SHP77 treated with DMSO at 0.1 percent for 48 hours (cell line): Measurements from ENCODE around the gene IGFBP5.

Source experiments
- DNase-seq: peaks from one replicate; lab custom pipeline; 2025; lab: John Stamatoyannopoulos, UW

IGFBP5 gene

DNA sequence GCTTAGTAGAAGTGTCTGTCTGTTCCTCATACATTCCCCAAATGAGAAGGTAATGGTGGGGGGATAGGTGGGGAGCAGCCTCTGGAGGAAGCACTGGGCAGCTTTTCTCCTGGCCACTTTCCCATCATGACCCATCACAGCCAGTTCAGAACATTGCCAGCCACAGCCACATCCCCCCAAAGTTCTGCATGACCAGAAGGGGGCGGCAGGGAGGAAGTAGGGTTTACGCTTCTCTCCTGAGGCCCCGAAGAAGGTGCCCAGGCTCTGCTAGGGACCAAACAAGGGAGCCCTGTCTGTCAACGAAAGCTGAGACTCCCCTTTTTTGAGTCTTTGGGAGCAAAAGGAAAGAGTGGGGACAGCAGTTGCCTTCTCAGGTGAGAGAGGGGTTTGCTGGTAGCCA, 7.7 kb downstream of the IGFBP5 start:
- no peak for DNase-seq

DNA sequence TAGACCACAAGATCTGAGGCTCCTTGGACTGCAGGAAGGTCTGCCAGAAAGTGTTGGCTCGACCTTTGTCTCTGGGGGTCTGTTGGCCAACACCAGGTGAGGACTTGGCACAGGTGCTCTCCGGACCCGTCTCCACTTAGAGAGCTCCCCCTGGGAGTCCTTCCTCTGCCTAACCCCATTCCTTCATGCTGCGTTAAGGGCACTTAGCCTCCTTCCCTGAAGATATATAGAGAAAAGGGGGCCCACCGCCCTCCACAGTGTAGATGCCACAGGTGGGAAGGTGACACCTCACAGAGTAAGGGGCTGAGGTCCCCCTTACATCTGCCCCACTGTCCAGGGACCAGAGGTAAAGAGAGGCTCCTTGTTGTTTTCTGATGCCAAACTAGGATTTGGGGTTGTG, 8.2 kb downstream of the IGFBP5 start:
- DNase-seq = no peak

- DNase-seq = no peak
Measured at GRCh38 chr2:216685327-216685875, 9.9 kb downstream of the IGFBP5 start.

DNA sequence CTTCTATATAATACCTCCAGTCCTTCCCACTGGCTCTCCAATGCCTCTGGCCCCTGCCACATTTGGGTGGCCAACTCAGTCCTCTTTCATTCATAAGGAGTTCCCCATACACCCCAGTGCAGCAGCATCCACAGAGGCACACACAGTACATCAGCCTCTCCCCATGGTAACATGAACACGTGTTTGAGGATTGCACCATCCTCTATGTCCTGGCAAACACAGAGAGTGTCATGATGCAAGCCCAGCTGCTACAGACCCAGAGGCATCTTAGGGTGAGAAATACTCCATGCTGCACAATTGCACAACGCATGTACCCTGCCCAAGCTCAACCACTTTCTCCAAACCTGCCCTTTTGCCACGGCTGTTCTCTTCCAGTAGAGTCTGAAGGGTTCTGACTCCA, 11.5 kb downstream of the IGFBP5 start:
- no peak for DNase-seq

DNA sequence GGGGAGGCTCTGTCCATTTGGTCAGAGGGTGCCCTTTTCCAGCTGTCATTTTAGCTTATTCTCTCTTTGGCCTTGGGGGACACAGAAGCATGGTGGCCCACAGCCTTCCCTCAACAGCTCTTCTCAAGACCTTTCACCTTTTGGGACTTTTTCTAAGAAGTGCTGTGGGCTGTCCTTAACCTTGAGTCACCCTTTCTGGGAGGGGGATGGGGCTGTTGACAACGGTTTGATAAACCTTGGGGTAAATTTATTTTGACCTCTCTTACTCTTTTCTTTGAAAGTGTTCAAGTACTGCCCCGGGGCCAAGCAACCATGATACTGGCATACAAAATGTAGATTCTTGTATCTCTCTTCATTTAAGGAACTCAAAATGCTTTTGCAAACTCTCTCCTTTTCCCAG, 13.7 kb downstream of the IGFBP5 start:
- no peak for DNase-seq

- no peak for DNase-seq
Measured at GRCh38 chr2:216680951-216681629, 14.3 kb downstream of the IGFBP5 start.

- no peak for DNase-seq
Measured at GRCh38 chr2:216679658-216680024, 15.7 kb downstream of the IGFBP5 start.

DNA sequence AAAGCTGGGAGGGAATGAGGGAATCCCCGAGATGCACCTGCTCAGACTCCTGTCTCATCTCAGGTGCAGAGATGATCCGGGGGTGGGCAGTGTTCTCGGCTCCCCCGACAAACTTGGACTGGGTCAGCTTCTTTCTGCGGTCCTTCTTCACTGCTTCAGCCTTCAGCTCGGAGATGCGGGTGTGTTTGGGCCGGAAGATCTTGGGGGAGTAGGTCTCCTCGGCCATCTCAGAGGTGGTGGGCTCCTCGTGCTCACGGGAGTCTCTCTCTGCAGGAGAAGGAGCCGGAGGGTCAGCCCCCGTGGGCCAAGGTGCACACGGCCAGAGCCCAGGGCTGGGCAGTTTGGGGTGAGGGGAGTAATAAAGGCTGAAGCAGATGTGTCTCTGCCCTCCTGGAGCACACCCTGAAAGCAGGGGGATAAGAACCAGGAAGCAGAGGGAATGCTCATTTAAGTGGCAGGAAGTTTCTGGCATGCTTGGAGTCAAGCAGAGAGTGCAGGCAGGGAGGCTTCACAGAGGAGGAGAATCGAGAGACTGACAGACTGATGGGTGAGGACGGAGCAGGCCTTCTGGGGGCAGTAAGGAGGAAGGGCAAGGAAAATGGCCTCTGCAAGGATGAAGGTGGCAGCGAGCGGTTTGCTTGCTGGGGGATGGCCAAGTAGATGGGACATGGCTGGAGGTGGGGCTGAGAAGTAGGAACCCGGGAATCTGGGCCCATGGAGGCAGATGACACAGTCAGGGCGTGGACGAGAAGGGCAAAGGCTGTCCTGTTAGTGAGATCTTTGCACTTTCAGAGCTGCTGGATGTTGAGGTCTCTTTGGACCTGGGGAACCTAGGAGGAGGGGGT, 16.3 kb downstream of the IGFBP5 start:
- DNase-seq = no peak

DNA sequence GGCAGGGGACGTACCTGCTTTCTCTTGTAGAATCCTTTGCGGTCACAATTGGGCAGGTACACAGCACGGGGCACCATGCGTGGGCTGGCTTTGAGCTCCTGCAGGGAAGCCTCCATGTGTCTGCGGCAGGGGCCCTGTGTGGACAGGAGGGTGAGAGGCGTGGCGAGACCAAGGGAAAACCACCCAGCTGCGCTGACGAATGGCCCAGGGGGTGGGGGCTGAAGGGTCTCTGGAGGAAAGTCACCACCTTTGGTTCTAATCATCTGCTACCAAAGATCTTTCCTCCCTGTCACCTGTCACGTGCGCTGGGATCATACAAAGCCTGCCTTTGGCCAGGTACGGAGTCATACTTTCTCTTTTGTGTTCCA, 17.3 kb downstream of the IGFBP5 start:
- no peak for DNase-seq

GRCh38 chr2:216677439-216678097, 17.8 kb downstream of the IGFBP5 start:
- no peak for DNase-seq

GRCh38 chr2:216676630-216677029, 18.7 kb downstream of the IGFBP5 start:
- no peak for DNase-seq

DNA sequence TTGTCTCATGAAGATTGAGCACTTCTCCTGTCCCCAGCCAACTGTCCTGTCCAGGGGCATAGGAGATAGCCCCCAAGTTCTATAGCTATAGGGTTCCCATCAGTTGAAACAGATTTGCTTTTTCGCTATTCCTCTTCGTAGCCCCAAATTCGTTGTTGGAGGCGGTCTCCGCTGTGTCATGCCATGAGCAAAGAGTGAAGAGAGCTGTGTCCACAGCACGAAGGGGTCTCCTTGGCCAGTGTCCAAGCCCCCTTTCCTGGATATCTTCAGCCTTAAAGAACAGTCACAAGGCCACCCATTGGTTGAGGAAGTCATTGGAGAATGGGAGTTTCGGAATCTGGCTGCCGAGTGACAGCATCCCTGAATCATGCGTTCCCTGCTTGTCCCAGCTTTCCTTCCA, 21.0 kb downstream of the IGFBP5 start:
- DNase-seq = no peak

DNA sequence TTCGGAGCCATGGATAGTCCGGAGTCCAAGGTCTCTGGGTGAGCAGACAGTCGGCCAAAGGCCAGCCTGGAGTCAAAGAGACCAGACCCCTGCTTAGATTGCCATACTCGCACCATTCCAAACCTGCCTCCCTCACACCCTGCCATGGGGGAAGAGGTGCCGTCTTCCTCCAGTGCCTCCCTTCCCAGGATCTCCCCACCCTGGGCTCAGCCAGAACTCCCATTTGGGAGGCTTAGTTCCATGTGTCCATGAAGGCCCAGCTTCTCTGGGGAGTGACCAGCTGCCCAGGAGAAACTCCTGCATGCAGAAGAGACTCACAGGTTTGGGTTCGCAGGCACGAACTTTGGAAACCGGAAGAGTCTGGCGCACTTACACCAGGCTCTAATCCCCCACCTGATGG, 21.7 kb downstream of the IGFBP5 start:
- no peak for DNase-seq

DNA sequence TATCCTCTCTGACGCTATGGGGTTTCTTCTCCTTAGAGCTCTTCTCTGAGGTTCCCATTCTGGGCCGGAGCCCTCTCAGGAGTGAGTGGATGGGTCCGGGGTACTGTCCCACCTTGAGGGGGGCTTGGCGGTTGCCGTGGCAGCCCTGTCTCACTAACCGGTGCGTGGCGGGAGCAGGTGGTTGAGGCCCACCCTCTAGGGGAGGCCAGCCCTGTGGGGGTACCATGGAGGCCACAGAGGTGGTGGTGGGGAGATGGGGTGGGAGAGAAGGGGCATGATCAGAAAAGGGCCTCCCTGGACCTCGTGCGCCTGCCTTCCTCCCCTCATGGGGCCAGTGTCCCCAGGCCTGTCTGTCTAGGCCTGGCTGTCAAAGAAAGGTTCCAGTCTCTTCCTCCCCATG, 22.3 kb downstream of the IGFBP5 start:
- no peak for DNase-seq

DNA sequence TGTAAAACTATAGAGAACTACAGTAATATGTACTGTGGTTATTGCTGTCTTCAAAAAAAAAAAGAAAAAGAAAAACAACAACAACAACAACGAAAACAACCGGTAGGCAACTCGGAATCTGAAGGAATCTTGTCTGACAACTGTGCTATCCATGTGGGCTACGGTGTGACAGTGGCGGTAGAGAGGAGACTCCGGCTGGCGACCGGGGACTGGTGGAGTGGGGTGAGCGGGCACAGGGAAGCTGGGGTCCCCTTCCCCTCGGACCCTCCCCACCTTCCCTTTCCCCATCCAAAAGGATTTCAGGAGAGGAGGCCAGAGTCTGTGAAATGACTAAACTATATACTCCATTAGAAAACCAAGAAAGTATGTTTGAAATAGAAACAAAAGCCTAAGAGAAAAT, 22.9 kb downstream of the IGFBP5 start:
- DNase-seq = no peak

DNA sequence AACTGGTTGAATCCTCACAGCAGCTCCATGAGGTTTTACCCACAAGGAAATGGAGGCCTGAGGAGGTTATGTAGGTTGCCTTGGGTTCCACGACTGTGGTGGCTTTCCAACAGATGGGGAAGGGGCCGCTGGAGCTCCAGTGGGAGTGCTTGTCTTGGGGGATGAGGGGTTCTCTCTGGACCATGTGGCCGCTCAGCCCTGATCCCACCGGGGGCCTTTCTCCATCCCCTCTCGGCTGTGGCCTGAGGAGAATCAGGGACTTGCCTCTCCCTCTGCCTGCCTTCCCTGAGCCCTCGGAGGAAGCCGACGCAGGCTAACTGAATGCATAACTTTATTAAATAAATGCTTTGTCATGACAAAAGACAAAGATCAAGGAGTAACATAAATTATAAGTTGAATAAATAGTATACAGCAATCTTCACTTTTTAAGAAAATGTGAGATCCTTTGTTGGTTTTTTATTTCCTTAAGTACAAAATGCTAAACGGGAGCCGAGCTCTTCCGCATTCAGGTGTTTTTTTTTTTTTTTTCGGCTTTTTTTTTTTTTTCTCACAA, 23.5 kb downstream of the IGFBP5 start:
- DNase-seq = no peak

DNA sequence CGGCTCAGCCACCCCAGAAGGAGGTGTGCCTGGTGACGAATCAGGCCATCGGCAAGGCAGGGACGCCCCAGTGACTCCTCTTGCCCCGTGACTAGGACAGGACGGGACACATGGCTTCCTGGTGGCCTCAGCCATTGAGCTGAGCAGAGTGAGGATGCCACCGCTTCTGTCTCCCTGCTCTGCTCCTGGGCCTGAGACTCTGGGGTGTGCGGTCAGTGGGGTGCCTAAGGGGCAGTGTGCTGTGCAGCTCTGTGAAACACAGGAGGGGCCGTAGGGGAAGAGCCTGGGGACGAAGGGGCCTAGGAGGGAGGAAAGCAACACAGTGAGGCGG, 24.3 kb downstream of the IGFBP5 start:
- no peak for DNase-seq

DNA sequence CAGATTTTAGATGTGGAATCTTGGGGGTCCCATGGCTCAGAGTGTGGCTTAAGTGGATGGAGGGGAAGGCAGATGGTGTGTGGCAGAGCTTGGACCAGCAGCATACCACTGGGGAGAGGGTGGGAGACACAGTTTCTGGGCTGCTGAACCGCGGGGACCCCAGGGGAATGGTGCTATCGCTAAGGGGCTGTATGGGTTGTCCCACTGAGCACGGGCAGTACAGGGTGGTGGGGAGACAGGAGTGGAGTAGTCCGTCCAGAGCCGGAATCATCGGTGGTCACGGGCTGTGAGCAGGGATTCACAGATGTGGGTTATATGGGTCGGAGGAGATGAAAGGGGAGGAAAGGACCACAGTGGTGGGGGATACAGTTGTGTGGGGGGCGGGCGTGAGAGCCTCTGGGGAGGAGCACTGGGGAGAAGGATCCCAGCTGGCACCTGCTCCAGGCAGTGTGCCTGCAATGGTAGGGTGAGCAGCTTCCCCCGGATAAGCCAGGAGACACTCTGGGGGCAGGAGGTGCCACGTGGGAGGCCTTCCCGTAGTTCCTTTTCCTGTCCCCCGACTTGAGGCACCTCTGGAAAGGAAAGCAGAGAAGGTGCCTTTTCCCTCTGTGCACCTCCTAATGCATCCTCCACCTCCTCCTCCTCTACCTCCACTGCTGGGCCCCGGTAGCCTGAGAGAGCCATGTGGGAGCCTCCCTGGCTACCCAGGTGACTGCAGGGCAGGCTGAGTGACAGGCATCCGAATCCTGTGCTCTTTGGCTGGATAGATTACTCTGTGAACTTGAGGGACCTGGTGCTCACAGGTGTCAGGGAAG, 24.9 kb downstream of the IGFBP5 start:
- no peak for DNase-seq

DNA sequence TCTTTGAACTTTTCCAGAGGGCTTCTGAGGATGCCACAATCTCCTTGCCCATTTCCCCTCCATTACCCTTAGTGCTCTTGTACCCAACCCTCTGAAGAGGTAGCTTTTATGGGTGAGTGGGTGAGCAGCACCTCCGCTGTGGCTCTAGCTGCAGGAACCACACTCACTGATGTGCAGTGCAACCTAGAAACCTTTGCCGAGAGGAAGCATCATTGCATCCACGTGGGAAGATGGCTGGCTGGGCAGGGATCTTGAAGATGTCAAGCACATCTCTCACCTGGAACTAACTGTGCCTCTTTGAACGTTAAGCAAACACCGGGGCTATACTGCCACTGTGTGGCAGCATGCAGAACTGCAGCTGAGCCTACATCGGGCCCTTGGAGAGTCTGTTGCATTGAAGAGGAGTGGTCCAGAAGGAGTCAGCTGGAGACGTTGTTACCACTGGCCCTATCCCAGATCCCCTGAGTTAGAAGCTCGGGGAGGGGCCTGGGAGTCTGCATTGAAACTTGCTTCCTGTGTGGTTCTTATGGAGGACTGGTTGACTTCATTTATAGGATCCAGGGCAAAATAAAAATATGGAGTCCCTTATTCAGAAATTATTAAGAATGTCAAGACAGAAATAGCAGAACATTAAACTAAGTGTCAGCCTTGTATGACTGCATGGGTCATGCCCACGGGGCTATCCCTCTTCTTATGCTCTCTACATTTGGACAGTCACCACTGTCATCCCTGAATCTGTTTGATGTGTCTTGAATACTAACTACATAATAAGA, 28.7 kb downstream of the IGFBP5 start:
- no peak for DNase-seq

DNA sequence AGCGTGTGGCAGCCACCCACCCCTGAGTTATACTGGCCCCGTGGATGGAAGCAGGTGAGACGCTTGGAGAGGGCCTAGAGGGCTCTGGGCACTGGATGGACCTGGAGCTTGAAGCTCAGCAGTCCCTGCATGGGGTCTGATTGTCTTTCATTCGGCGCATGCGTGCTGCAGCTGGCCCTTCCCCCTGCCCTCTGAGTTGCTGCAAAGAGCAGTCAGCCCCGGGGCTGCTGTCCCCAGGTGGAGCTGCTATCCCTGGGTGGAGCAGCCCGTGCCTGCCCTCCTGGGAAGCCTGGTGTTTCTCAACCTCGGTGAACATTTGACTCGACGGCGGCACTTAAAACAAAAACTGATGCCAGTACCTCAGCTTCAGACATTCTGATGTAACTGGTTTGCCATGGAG, 29.6 kb downstream of the IGFBP5 start:
- no peak for DNase-seq

- DNase-seq = no peak
Measured at GRCh38 chr2:216665242-216665641, 30.1 kb downstream of the IGFBP5 start.
